Hepatocyte (in vitro differentiated cells): ENCODE results near the gene GNB1L. TPM values are rescaled to one million over a fixed set of nuclear protein-coding genes. Genes with fewer than 3 reads are reported as not detected.

Source experiments
- DNase-seq: peaks from one replicate; pipeline ENCODE4 v3.0.0-alpha.2; 2016; ENCODE audit warnings: low spot score
- H2AFZ ChIP-seq: fragments of 200-600 bp; sonication (generic); 2 replicates; pipeline ENCODE4 v1.6.0; 2016; ENCODE audit warnings: antibody characterized with exemption, mild to moderate bottlenecking
- H3K27ac ChIP-seq: fragments of 200-600 bp; sonication (generic); 2 replicates; pipeline ENCODE4 v1.5.1; 2016; ENCODE audit warnings: mild to moderate bottlenecking
- H3K27me3 ChIP-seq: fragments of 200-600 bp; sonication (generic); 2 replicates; pipeline ENCODE4 v1.6.1; 2016
- H3K36me3 ChIP-seq: fragments of 200-600 bp; sonication (generic); replicated peaks from 2 replicates; pipeline ENCODE4 v1.5.1; 2016; ENCODE audit warnings: low read depth; ENCODE audit not compliant: insufficient read depth
- H3K4me1 ChIP-seq: fragments of 200-600 bp; sonication (generic); 2 replicates; pipeline ENCODE4 v1.5.1; 2016; ENCODE audit warnings: mild to moderate bottlenecking, moderate library complexity; ENCODE audit not compliant: insufficient read depth
- H3K4me2 ChIP-seq: fragments of 200-600 bp; sonication (generic); 2 replicates; pipeline ENCODE4 v1.6.0; 2016
- H3K4me3 ChIP-seq: fragments of 200-600 bp; sonication (generic); 2 replicates; pipeline ENCODE4 v1.5.1; 2016; ENCODE audit warnings: mild to moderate bottlenecking
- H3K79me2 ChIP-seq: fragments of 200-600 bp; sonication (generic); 2 replicates; pipeline ENCODE4 v1.6.0; 2017; ENCODE audit warnings: mild to moderate bottlenecking
- H3K9me2 ChIP-seq: fragments of 200-600 bp; sonication (generic); replicated peaks from 2 replicates; pipeline ENCODE4 v1.6.0; 2017; ENCODE audit warnings: mild to moderate bottlenecking; ENCODE audit not compliant: insufficient read depth
- H3K9me3 ChIP-seq: fragments of 200-600 bp; sonication (generic); 2 replicates; pipeline ENCODE4 v1.5.1; 2016; ENCODE audit warnings: low read depth, mild to moderate bottlenecking
- H4K20me1 ChIP-seq: fragments of 200-600 bp; sonication (generic); 2 replicates; pipeline ENCODE4 v1.6.0; 2016; ENCODE audit warnings: mild to moderate bottlenecking; ENCODE audit not compliant: insufficient read depth, poor library complexity, severe bottlenecking
- EZH2 ChIP-seq: fragments of 200-600 bp; sonication (generic); IDR thresholded peaks from 2 replicates; pipeline ENCODE4 v1.6.1; 2016; ENCODE audit warnings: antibody characterized with exemption, mild to moderate bottlenecking, borderline replicate concordance
- EZH2phosphoT487 ChIP-seq: fragments of 200-600 bp; sonication (generic); IDR thresholded peaks from one replicate; pipeline ENCODE4 v1.6.1; 2018; ENCODE audit warnings: antibody characterized with exemption, mild to moderate bottlenecking, low read depth, moderate library complexity; ENCODE audit not compliant: unreplicated experiment, severe bottlenecking
- WGBS: methylation state at CpG from one replicate; pipeline ENCODE4 v1.1.6; 2016; ENCODE audit warnings: low lambda C conversion rate; ENCODE audit errors: missing lambda C conversion rate; 5-methylcytosine and 5-hydroxymethylcytosine counted together
- polyA plus RNA-seq: library from polyadenylated mRNA; unstranded; fragments of >200 nt; fragmentation: Nextera tagmentation; extraction: Ambion mirVana; gene quantifications from 2 replicates; pipeline ENCODE4 v1.2.1, GENCODE V29; 2016
- total RNA-seq: library from RNA; depleted of rRNA; stranded (reverse); fragments of >200 nt; gene quantifications from 2 replicates; pipeline ENCODE4 v1.2.3, GENCODE V29; 2014
- TF ChIP-seq, protein P1 (sequence below): fragments of 200-600 bp; sonication (generic); IDR thresholded peaks from 2 replicates; pipeline ENCODE4 v1.5.1; 2016; ENCODE audit warnings: antibody characterized with exemption, mild to moderate bottlenecking; ENCODE audit not compliant: poor library complexity

GNB1L gene
- total and polyA plus RNA-seq, 2 experiments from 2014 or later, result 4.1 to 8.5 TPM

DNA sequence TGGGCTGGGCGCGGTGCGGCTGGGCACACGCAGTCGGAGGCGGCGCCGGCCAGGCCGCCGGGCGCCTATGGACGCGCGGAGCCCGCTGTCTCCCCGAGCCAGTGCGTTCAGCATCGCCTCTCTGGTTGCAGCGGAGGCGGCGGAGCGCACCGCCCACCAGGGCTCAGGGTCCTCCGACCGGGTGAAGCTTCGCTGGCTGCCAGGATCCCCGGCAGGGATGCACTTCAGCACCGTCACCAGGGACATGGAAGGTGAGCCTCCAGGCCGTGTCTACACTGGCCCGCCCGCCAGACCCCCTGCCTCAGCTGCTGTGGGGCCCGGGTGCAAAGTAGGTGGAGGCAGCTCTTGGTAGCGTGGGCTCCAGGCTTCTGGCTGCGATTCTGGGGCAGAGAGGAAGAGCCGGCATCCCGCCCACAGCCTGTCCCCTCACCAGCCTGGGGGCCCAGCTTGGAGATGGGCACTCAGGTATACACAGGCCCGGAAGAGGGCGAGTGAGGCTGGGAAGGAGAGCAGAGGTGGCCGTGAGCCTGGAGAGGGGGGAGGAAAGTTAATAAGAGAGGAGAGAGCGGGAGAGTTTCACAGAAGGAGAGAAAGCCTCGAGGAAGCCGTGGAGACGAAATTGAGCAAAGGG, 95.1 kb downstream of the GNB1L start:
- TF ChIP-seq, protein P1, sequence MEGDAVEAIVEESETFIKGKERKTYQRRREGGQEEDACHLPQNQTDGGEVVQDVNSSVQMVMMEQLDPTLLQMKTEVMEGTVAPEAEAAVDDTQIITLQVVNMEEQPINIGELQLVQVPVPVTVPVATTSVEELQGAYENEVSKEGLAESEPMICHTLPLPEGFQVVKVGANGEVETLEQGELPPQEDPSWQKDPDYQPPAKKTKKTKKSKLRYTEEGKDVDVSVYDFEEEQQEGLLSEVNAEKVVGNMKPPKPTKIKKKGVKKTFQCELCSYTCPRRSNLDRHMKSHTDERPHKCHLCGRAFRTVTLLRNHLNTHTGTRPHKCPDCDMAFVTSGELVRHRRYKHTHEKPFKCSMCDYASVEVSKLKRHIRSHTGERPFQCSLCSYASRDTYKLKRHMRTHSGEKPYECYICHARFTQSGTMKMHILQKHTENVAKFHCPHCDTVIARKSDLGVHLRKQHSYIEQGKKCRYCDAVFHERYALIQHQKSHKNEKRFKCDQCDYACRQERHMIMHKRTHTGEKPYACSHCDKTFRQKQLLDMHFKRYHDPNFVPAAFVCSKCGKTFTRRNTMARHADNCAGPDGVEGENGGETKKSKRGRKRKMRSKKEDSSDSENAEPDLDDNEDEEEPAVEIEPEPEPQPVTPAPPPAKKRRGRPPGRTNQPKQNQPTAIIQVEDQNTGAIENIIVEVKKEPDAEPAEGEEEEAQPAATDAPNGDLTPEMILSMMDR, result no peak
- TF ChIP-seq EZH2phosphoT487 (no peak), EZH2 (peak; percentile 99)
- no peak overlapping the region for H2AFZ ChIP-seq
- WGBS, result 5% methylated on average over 38 of the region's 43 CpGs
- H3K9me3 ChIP-seq, result no peaks in the 10 kb centered on the region
- peaks cover 93% of the 10 kb centered on the region for H3K27me3 ChIP-seq
- no peaks in the 10 kb centered on the region for H3K79me2 ChIP-seq
- H3K4me3 ChIP-seq, result no peak overlapping the region
- H3K27ac ChIP-seq, result no peak overlapping the region
- H3K4me2 ChIP-seq, result peak overlapping the region; percentile 69
- H4K20me1 ChIP-seq, result peaks cover 6% of the 10 kb centered on the region
- peaks cover 10% of the 10 kb centered on the region for H3K4me1 ChIP-seq
- no peaks in the 10 kb centered on the region for H3K36me3 ChIP-seq
- no peaks in the 10 kb centered on the region for H3K9me2 ChIP-seq
- DNase-seq, result no peak

DNA sequence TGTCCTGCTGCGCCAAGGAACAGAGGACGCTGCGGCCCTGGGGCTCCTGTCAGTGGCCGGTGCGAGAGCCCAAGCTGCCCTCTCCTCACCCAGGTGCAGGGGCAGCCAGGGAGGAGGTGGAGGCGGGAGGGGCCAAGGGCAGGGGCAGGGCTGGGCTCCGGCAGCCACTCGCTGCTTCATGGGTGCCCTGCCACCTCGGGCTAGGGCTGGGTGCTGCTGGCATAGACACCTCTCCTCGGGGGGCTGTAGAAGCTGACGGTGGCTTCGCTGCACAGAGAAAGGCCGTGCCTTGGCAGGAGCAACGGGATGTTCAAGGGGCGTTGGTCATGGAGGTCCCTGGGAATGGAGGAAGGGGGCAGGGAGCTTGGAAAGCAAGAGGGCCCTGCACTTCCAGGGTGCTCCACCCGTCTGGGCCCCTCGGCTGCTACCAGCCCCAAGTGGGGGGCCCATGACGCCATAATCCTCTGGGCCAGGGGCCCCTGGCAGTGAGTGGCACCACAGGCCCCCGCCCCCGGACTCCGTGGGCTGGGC, 95.7 kb downstream of the GNB1L start:
- Histone ChIP-seq H3K9me2 (no peaks in the 10 kb centered on the region), H3K36me3 (no peaks in the 10 kb centered on the region), H4K20me1 (peaks cover 6% of the 10 kb centered on the region), H3K27me3 (peaks cover 93% of the 10 kb centered on the region), H3K27ac (no peak overlapping the region), H3K79me2 (no peaks in the 10 kb centered on the region), H3K4me2 (no peak overlapping the region), H3K4me3 (no peak overlapping the region), H3K4me1 (peaks cover 10% of the 10 kb centered on the region), H3K9me3 (no peaks in the 10 kb centered on the region), H2AFZ (no peak overlapping the region)
- no peak for TF ChIP-seq EZH2
- DNase-seq, result no peak
- WGBS, result 10% methylated on average over 9 of the region's 21 CpGs

- no peak overlapping the region for H3K4me3 ChIP-seq
- no peak overlapping the region for H3K27ac ChIP-seq
- H2AFZ ChIP-seq, result no peak overlapping the region
- peaks cover 10% of the 10 kb centered on the region for H3K4me1 ChIP-seq
- peaks cover 93% of the 10 kb centered on the region for H3K27me3 ChIP-seq
- WGBS, result 20% methylated on average over 42 of the region's 43 CpGs
- peaks cover 6% of the 10 kb centered on the region for H4K20me1 ChIP-seq
- H3K9me3 ChIP-seq, result no peaks in the 10 kb centered on the region
- H3K9me2 ChIP-seq, result no peaks in the 10 kb centered on the region
- H3K36me3 ChIP-seq, result no peaks in the 10 kb centered on the region
- DNase-seq, result no peak
- H3K79me2 ChIP-seq, result no peaks in the 10 kb centered on the region
- no peak overlapping the region for H3K4me2 ChIP-seq
- TF ChIP-seq, protein P1, result no peak
- TF ChIP-seq EZH2phosphoT487, result no peak
- peak; percentile 50 for TF ChIP-seq EZH2
Measured at GRCh38 chr22:19757985-19758895, 96.4 kb downstream of the GNB1L start.
